HG03066 (cell line): ENCODE measurements around the gene TEX35.

ENCODE experiments used
- ATAC-seq: cut with Tn5 transposase; IDR thresholded peaks from one replicate; pipeline ENCODE4 v1.9.1; 2021; ENCODE audit warnings: low read depth; ENCODE audit not compliant: unreplicated experiment

Gene TEX35

GRCh38 chr1:178513278-178513983 is 522 bp downstream of the TEX35 start:
- ATAC-seq: no peak

- no peak for ATAC-seq
Measured at GRCh38 chr1:178516110-178516509, 3.2 kb downstream of the TEX35 start.

- no peak for ATAC-seq
Measured at GRCh38 chr1:178518894-178519293, 6.0 kb downstream of the TEX35 start.

DNA sequence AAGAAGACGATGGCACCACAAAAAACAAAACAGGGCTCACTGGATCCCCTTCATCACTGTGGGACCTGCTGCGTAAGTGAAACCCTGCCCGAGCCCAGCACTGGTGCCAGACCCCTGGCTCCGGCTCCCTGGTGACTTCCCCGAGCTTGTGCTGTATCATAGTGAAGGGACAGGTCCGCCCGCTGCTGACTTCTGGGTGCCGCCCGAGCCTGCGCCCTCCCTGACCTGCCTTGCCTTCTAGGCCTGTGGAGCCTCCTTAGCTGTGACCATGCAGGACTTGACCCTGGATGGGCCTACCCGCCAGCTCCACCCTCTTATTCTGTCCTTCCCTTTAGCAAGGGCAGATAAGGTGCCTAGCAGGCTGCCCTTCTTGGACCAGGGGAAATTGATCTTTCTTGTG is 7.9 kb downstream of the TEX35 start:
- ATAC-seq: no peak

DNA sequence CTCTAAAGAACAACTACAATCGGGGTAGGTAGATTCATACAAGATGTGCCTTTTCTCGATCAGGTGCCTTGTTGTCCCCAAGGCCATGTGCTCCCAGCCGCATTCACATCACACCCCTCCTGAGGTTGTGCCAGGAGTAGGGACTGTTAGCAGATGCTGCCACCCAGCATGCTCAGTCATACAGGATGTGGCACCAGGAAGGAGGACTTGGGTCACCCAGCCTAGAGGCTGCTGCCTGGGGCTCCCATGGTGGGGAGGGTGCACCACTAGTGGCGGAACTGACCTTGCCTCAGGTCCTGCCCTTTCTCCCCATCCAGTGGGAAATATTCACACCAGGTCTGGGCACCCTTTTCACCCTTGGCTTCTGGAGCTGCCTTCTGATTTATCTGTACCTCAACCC is 8.3 kb downstream of the TEX35 start:
- ATAC-seq: no peak

DNA sequence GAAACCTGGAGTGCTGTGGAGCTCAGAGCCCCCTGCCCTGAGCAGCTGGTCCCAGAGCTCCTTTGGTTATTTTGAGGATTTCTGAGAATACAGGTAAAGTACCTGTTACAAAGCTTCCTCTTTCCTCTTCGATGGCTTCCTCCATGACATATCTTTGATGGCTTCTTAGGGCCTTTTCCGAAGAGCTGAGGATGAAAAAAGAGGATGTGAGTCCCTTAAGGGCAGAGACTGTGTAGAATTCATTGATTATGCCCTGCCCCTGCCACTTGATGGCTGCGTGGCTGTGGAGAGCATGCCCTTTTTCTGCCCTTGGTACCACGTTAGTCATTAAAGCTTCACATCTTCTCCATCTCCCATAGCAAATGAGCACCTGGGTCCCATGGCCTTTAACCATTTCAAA is 14.2 kb downstream of the TEX35 start:
- ATAC-seq: no peak

DNA sequence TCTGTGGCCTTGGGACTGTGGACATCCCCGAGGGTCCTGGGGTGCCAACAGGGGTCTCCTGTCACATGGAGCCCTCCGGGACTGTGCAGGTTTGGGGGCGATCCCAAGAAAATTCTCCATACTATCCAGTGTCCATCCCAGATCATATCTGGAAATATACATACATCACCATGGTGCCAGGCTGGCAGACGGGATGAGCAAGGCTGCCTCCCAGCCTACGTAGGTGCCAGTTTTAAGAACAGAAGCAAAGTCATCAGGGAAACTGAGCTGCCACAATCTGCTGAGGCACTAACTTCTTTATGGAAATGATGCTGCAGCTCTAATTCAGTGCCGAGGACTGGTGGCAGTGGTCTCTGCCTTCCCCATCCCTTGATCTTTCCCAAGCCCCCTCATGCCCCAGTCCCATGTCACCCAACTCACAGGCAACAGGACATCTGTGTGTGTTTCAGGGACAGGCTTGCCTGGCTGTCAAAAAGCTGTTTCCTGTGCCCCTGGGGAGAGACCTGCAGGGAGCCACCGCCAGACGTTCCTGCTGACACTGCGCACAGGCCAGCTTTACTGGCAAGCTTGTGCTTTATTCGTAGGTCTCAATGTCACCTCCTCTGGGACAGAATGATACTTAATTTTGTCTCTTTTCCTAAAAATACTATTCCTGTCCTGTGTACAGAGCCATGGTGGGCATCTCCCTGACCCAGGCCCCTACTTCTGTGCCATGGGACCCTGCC is 15.5 kb downstream of the TEX35 start:
- ATAC-seq: no peak

- no peak for ATAC-seq
Measured at GRCh38 chr1:178528953-178529335, 16.0 kb downstream of the TEX35 start.

- no peak for ATAC-seq
Measured at GRCh38 chr1:178529364-178530036, 16.6 kb downstream of the TEX35 start.

- ATAC-seq: no peak
Measured at GRCh38 chr1:178530037-178530402, 17.1 kb downstream of the TEX35 start.

- no peak for ATAC-seq
Measured at GRCh38 chr1:178530502-178530901, 17.6 kb downstream of the TEX35 start.

DNA sequence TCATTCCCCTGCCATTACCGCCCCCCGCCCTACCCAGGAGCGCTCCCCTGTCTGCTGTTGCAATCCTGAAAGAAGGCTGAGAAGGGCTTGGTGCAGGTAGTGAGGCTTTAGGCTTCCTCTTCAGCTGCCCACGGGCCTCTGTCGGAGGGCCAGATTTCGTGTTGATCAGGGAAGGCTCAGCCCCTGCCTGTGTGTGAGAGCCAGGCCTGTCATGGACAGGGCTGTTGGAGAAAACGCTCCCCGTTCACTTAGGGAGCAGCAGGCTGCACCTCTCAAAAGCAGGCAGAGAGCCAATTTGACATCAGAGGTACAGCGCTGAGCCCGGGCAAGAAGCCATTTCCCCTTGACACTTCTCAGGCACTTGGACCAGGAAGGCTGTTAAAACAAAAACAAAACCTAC is 19.0 kb downstream of the TEX35 start:
- ATAC-seq: no peak

DNA sequence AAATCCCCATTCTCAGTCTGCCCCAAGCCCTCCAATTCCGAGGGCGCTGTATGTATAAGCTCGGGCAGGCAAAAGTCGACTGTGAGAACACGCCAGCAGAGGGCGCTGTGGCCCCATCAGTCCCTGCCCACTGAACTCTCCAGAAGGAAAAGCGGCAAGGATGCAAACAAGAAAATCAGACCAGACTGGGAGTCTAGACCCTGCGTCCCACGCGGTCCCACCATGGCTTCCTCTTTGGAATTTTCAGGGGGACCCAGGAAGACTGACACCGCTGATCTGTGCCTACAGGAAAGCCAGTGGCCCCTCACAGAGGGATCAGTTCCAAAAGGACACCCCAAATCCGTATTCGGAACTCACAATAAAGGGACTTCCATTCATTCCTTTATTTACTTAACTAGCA is 19.5 kb downstream of the TEX35 start:
- ATAC-seq: peak; percentile 83

GRCh38 chr1:178533121-178533946 is 20.4 kb downstream of the TEX35 start:
- ATAC-seq: no peak

GRCh38 chr1:178534137-178534868 is 21.4 kb downstream of the TEX35 start:
- ATAC-seq: no peak

DNA sequence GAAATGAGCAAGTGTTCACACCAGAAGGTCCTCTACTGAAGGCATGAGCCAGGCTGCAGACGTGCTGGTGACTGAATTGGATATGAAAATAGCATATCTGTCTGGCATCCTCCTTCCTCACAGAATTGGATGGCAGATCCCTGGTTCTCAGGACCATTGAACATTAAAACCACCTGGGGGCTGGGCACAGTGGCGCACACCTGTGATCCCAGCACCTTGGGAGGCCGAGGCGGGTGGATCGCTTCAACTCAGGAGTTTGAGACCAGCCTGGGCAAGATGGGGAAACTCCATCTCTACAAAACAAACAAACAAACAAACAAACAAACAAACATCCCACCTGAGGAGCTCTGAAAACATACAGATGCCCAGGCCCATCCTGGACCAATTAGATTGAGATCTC is 23.4 kb downstream of the TEX35 start:
- ATAC-seq: no peak

DNA sequence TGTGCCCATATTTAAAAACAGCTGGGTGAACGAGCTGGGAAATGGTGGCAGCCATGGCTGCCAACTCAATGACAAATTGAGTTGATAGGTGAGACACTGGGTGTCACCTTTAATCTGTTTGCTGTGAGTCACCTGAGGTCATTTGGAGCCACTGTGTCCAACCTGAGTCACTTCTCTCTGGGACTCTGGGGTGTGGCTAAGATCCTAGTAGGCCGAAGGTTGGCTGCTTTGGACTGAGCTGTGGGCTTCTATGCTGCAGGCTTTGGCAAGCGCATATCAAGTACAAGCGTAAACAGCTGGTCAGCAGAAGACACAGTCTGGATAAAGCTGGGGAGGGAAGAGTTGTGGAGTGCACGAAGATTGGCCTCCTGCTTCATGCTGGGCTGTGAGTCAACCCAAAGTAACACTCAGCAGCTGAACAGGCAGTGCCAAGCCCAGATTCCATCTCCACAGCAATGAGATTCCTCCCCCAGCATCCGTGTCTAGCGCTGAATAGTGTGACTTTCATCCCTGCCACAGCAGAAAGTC is 24.0 kb downstream of the TEX35 start:
- ATAC-seq: no peak

DNA sequence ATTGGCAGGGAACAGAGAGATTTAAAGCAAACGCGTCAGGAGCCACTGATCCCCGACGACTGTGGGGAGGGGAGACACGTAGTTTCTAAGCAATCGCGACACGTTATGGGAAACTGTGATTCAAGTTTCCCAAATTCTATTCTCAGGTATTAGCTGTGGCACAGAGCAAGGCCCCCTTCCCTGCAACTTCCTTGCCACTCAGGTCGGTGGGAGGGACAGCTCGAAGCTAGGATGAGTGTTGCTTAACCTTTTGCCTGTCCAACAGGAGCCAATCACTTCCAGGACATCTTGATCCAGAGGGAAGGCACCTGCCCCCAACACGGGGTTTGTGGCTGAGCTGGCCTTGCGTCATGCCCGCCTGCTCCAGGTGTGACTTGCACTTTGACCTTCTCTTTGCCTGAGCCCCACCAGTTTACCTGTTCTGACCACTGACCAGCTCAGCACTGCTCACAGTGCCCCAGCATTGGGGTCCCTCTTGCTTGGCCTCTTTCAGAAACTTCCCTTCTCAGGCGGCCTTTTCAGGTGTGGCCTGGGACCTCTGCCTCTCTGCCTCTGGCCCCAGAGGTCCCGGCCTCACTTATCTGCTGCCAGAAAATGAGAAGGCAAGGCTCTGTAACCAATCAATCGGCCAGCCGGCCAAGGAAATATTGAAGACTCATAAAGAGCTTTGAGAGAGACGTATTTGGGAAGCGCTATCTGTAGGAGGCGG is 24.6 kb downstream of the TEX35 start:
- ATAC-seq: no peak

- no peak for ATAC-seq
Measured at GRCh38 chr1:178538192-178538916, 25.4 kb downstream of the TEX35 start.
